HEK293 (cell line): Measurements from ENCODE around the gene SEMA4D.

Experiments used
- CTCF ChIA-PET: fragments of 350-600 bp; formaldehyde crosslinking; extraction: SDS; loops from one replicate; lab custom pipeline; 2021; ENCODE audit warnings: antibody characterized with exemption; lab: Yijun Ruan, JAX
- POLR2A ChIA-PET: fragments of 300-600 bp; formaldehyde crosslinking; extraction: SDS; loops from one replicate; lab custom pipeline; 2020; ENCODE audit warnings: antibody characterized with exemption, inconsistent platforms; lab: Yijun Ruan, JAX
- H3K27ac ChIP-seq: fragments of 200-500 bp; sonication (Bioruptor generic); 2 replicates; pipeline ENCODE4 v1.5.1; 2014; ENCODE audit warnings: low read depth, low read length, control low read depth, inconsistent platforms; ENCODE audit errors: extremely low read depth
- H3K36me3 ChIP-seq, 2 experiments: fragments of 200-500 bp in 1 of 2; sonication (Bioruptor generic) in 1 of 2; 1 replicate in 1 of 2; 2 replicates in 1 of 2; pipeline ENCODE4 v1.5.1; 2014 to 2017; ENCODE audit warnings: inconsistent platforms in 2 of 2, low read length in 2 of 2; ENCODE audit not compliant: control insufficient read depth in 2 of 2, insufficient read depth in 1 of 2
- H3K4me1 ChIP-seq: fragments of 200-500 bp; sonication (Bioruptor generic); 2 replicates; pipeline ENCODE4 v1.5.1; 2014; ENCODE audit warnings: mild to moderate bottlenecking, low read length, inconsistent platforms; ENCODE audit not compliant: control insufficient read depth, insufficient read depth
- H3K4me3 ChIP-seq: 2 replicates; pipeline ENCODE4 v1.5.1; 2011; ENCODE audit warnings: low read depth, mild to moderate bottlenecking, control low read depth, low read length, moderate library complexity
- H3K9me3 ChIP-seq: fragments of 200-500 bp; sonication (Bioruptor generic); 2 replicates; pipeline ENCODE4 v1.5.1; 2014; ENCODE audit warnings: low read depth, low read length, inconsistent platforms; ENCODE audit not compliant: control insufficient read depth, insufficient read depth
- ATF2 ChIP-seq: fragments of 450-650 bp; formaldehyde crosslinking; IDR thresholded peaks from 2 replicates; pipeline ENCODE4 v1.5.1; 2016; ENCODE audit warnings: missing biosample characterization, missing genetic modification characterization, low read depth
- HIC1 ChIP-seq: fragments of 450-650 bp; formaldehyde crosslinking; IDR thresholded peaks from 2 replicates; pipeline ENCODE4 v1.5.1; 2016; ENCODE audit warnings: missing biosample characterization, missing genetic modification characterization
- IKZF3 ChIP-seq: fragments of 450-650 bp; IDR thresholded peaks from 2 replicates; pipeline ENCODE4 v1.5.0; 2018; ENCODE audit warnings: missing biosample characterization, mild to moderate bottlenecking, missing genetic modification characterization, moderate library complexity
- KLF10 ChIP-seq: fragments of 450-650 bp; IDR thresholded peaks from 2 replicates; pipeline ENCODE4 v1.5.1; 2018; ENCODE audit warnings: missing biosample characterization, mild to moderate bottlenecking, missing genetic modification characterization
- KLF17 ChIP-seq: fragments of 450-650 bp; formaldehyde crosslinking; IDR thresholded peaks from 2 replicates; pipeline ENCODE4 v1.5.1; 2016; ENCODE audit warnings: missing biosample characterization, missing genetic modification characterization
- OSR2 ChIP-seq: fragments of 450-650 bp; formaldehyde crosslinking; IDR thresholded peaks from 2 replicates; pipeline ENCODE4 v1.5.1; 2016; ENCODE audit warnings: missing biosample characterization, missing genetic modification characterization
- SP3 ChIP-seq: fragments of 450-650 bp; formaldehyde crosslinking; IDR thresholded peaks from 2 replicates; pipeline ENCODE4 v1.5.1; 2016; ENCODE audit warnings: missing biosample characterization, missing genetic modification characterization
- TRIM28 ChIP-seq: IDR thresholded peaks from 2 replicates; pipeline ENCODE4 v1.6.1; 2011; ENCODE audit warnings: low read length, control low read depth, borderline replicate concordance
- YY2 ChIP-seq: fragments of 450-650 bp; formaldehyde crosslinking; IDR thresholded peaks from 2 replicates; pipeline ENCODE4 v1.5.1; 2016; ENCODE audit warnings: missing biosample characterization, missing genetic modification characterization
- ZBTB8A ChIP-seq: fragments of 450-650 bp; formaldehyde crosslinking; IDR thresholded peaks from 2 replicates; pipeline ENCODE4 v1.5.1; 2016; ENCODE audit warnings: missing biosample characterization, missing genetic modification characterization
- ZFP3 ChIP-seq: fragments of 450-650 bp; formaldehyde crosslinking; IDR thresholded peaks from 2 replicates; pipeline ENCODE4 v1.5.1; 2016; ENCODE audit warnings: low read depth, missing biosample characterization, missing genetic modification characterization
- ZNF121 ChIP-seq: fragments of 450-650 bp; formaldehyde crosslinking; IDR thresholded peaks from 2 replicates; pipeline ENCODE4 v1.5.1; 2016; ENCODE audit warnings: missing biosample characterization, missing genetic modification characterization
- ZNF140 ChIP-seq: fragments of 450-650 bp; formaldehyde crosslinking; IDR thresholded peaks from 2 replicates; pipeline ENCODE4 v1.5.1; 2016; ENCODE audit warnings: missing biosample characterization, missing genetic modification characterization
- ZNF16 ChIP-seq: fragments of 450-650 bp; formaldehyde crosslinking; IDR thresholded peaks from 2 replicates; pipeline ENCODE4 v1.5.1; 2016; ENCODE audit warnings: low read depth, missing biosample characterization, missing genetic modification characterization
- ZNF18 ChIP-seq: fragments of 450-650 bp; formaldehyde crosslinking; IDR thresholded peaks from 2 replicates; pipeline ENCODE4 v1.5.1; 2016; ENCODE audit warnings: missing biosample characterization, missing genetic modification characterization
- ZNF2 ChIP-seq: fragments of 450-650 bp; formaldehyde crosslinking; IDR thresholded peaks from 2 replicates; pipeline ENCODE4 v1.5.1; 2016; ENCODE audit warnings: missing biosample characterization, missing genetic modification characterization
- ZNF211 ChIP-seq: fragments of 450-650 bp; formaldehyde crosslinking; IDR thresholded peaks from 2 replicates; pipeline ENCODE4 v1.5.1; 2016; ENCODE audit warnings: low read depth, missing biosample characterization, missing genetic modification characterization
- ZNF266 ChIP-seq: fragments of 450-650 bp; formaldehyde crosslinking; IDR thresholded peaks from 2 replicates; pipeline ENCODE4 v1.5.1; 2016; ENCODE audit warnings: missing biosample characterization, missing genetic modification characterization, low read depth
- ZNF302 ChIP-seq: fragments of 450-650 bp; formaldehyde crosslinking; IDR thresholded peaks from 2 replicates; pipeline ENCODE4 v1.5.1; 2016; ENCODE audit warnings: missing biosample characterization, missing genetic modification characterization, low read depth
- ZNF423 ChIP-seq: fragments of 450-650 bp; formaldehyde crosslinking; IDR thresholded peaks from 2 replicates; pipeline ENCODE4 v1.5.1; 2016; ENCODE audit warnings: missing biosample characterization, missing genetic modification characterization
- ZNF530 ChIP-seq: fragments of 450-650 bp; formaldehyde crosslinking; IDR thresholded peaks from 2 replicates; pipeline ENCODE4 v1.5.1; 2016; ENCODE audit warnings: low read depth, missing biosample characterization, missing genetic modification characterization
- ZNF555 ChIP-seq: fragments of 450-650 bp; formaldehyde crosslinking; conservative IDR thresholded peaks from 2 replicates; pipeline ENCODE4 v1.5.1; 2017; ENCODE audit warnings: missing biosample characterization, mild to moderate bottlenecking, missing genetic modification characterization, inconsistent platforms
- ZNF560 ChIP-seq: fragments of 450-650 bp; formaldehyde crosslinking; IDR thresholded peaks from 2 replicates; pipeline ENCODE4 v1.5.1; 2017; ENCODE audit warnings: missing biosample characterization, missing genetic modification characterization, borderline replicate concordance
- ZNF610 ChIP-seq: fragments of 450-650 bp; formaldehyde crosslinking; IDR thresholded peaks from 2 replicates; pipeline ENCODE4 v1.5.1; 2016; ENCODE audit warnings: missing biosample characterization, missing genetic modification characterization, borderline replicate concordance
- ZNF621 ChIP-seq: fragments of 450-650 bp; formaldehyde crosslinking; IDR thresholded peaks from 2 replicates; pipeline ENCODE4 v1.5.1; 2017; ENCODE audit warnings: missing biosample characterization, missing genetic modification characterization
- ZNF658 ChIP-seq: fragments of 450-650 bp; formaldehyde crosslinking; IDR thresholded peaks from 2 replicates; pipeline ENCODE4; 2016; ENCODE audit warnings: missing biosample characterization, missing genetic modification characterization
- ZNF660 ChIP-seq: fragments of 450-650 bp; IDR thresholded peaks from 2 replicates; pipeline ENCODE4 v1.5.1; 2018; ENCODE audit warnings: missing biosample characterization, mild to moderate bottlenecking, missing genetic modification characterization

SEMA4D gene

GRCh38 chr9:89361816-89362646, 135.9 kb downstream of the SEMA4D start:
- Histone ChIP-seq H3K4me3 (no peak overlapping the region), H3K27ac (no peak overlapping the region), H3K4me1 (no peaks in the 10 kb centered on the region), H3K9me3 (no peaks in the 10 kb centered on the region), H3K36me3 (peaks cover 0 to 60% of the 10 kb centered on the region in 2 experiments; a peak in 1 of 3 replicates)
- TF ChIP-seq KLF17 (tag by site-specific recombination): no peak
- TF ChIP-seq YY2 (tag by site-specific recombination): no peak
- no peak for TF ChIP-seq ZNF658 (tag by site-specific recombination)
- no peak for TF ChIP-seq ZNF211 (tag by site-specific recombination)
- TF ChIP-seq IKZF3 (tag by site-specific recombination): no peak
- no peak for TF ChIP-seq ZNF660 (tag by site-specific recombination)
- no peak for TF ChIP-seq ZNF560 (tag by site-specific recombination)
- TF ChIP-seq ZNF121 (tag by site-specific recombination): no peak
- TF ChIP-seq ZNF555: no peak
- TF ChIP-seq OSR2 (tag by site-specific recombination): no peak
- TF ChIP-seq ZBTB8A (tag by site-specific recombination): no peak
- ChIA-PET POLR2A (no interaction called here), CTCF (interaction anchor here (0.6 kb wide), 1 partner anchor 628 kb away, joined by 3 read pairs; no protein-coding TSS in a partner anchor)

GRCh38 chr9:89361031-89361430, 136.9 kb downstream of the SEMA4D start:
- Histone ChIP-seq H3K4me3 (no peak overlapping the region), H3K4me1 (no peaks in the 10 kb centered on the region), H3K36me3 (peaks cover 0 to 70% of the 10 kb centered on the region in 2 experiments; a peak in 1 of 3 replicates), H3K27ac (no peak overlapping the region), H3K9me3 (no peaks in the 10 kb centered on the region)
- POLR2A ChIA-PET: no interaction called here
- TF ChIP-seq ZNF16: no peak
- TF ChIP-seq ZNF140: no peak
- TF ChIP-seq ZNF530 (tag by site-specific recombination): no peak
- TF ChIP-seq ZNF302: no peak
- TF ChIP-seq OSR2 (tag by site-specific recombination): no peak
- no peak for TF ChIP-seq SP3
- CTCF ChIA-PET: no interaction called here

- no peaks in the 10 kb centered on the region for H3K9me3 ChIP-seq
- CTCF ChIA-PET: no interaction called here
- H3K4me1 ChIP-seq: no peaks in the 10 kb centered on the region
- POLR2A ChIA-PET: no interaction called here
- H3K4me3 ChIP-seq: no peak overlapping the region
- no peak overlapping the region for H3K27ac ChIP-seq
- peaks cover 0 to 76% of the 10 kb centered on the region in 2 experiments; a peak in 1 of 3 replicates for H3K36me3 ChIP-seq
- TF ChIP-seq ATF2 (tag by site-specific recombination): no peak
- TF ChIP-seq ZNF621 (tag by site-specific recombination): no peak
- no peak for TF ChIP-seq ZFP3
- no peak for TF ChIP-seq ZNF18 (tag by site-specific recombination)
- TF ChIP-seq ZNF266 (tag by site-specific recombination): no peak
- TF ChIP-seq ZNF2 (tag by site-specific recombination): no peak
- no peak for TF ChIP-seq TRIM28
- no peak for TF ChIP-seq ZNF423
- no peak for TF ChIP-seq HIC1 (tag by site-specific recombination)
- TF ChIP-seq KLF10 (tag by site-specific recombination): no peak
- no peak for TF ChIP-seq ZNF610
Measured at GRCh38 chr9:89360465-89360864, 137.4 kb downstream of the SEMA4D start.
